H1 (cell line): ENCODE measurements around the gene COL4A2. TPM values are rescaled to one million over a fixed set of nuclear protein-coding genes. Genes with fewer than 3 reads are reported as not detected.
A peak's percentile ranks its signal among the peaks of the same experiment; 100 is the strongest.

Source experiments
- CTCF ChIA-PET: fragments of 300-600 bp; sonication (Branson Sonifier 250); formaldehyde crosslinking; loops from one replicate; lab custom pipeline; 2021; ENCODE audit not compliant: partially characterized antibody; lab: Charles Lee
- POLR2A ChIA-PET: fragments of 300-600 bp; sonication (Branson Sonifier 250); formaldehyde crosslinking; loops from one replicate; lab custom pipeline; 2021; ENCODE audit warnings: inconsistent platforms; ENCODE audit not compliant: partially characterized antibody; lab: Charles Lee
- DNase-seq, 2 experiments: peaks; one replicate each; pipeline versions ENCODE4 v3.0.0 to v3.0.0-alpha.2; 2010 to 2022; ENCODE audit warnings: low spot score in 2 of 2, low read depth in 1 of 2, mixed read lengths in 1 of 2
- FAIRE-seq: peaks from 2 replicates; lab custom pipeline; 2011; peaks lifted over from hg19 to GRCh38; lab: Jason Lieb, UNC
- H2AFZ ChIP-seq: 2 replicates; pipeline ENCODE4 v1.8.1; 2012; ENCODE audit warnings: low read length, inconsistent platforms
- H2AK5ac ChIP-seq: 2 replicates; pipeline ENCODE4 v1.6.1; 2013; ENCODE audit warnings: low read depth, low read length
- H2BK120ac ChIP-seq: replicated peaks from 2 replicates; pipeline ENCODE3; 2013; ENCODE audit warnings: low read depth, low read length, inconsistent platforms
- H2BK12ac ChIP-seq: 2 replicates; pipeline ENCODE4 v1.6.1; 2013; ENCODE audit warnings: low read depth, low read length
- H2BK15ac ChIP-seq: 2 replicates; pipeline ENCODE4 v1.6.1; 2013; ENCODE audit warnings: low read length
- H2BK20ac ChIP-seq: 2 replicates; pipeline ENCODE4 v1.6.1; 2013; ENCODE audit warnings: low read length
- H2BK5ac ChIP-seq: 2 replicates; pipeline ENCODE4 v1.6.1; 2013; ENCODE audit warnings: low read depth, low read length
- H3K14ac ChIP-seq: 2 replicates; pipeline ENCODE4 v1.6.1; 2013; ENCODE audit warnings: inconsistent platforms; ENCODE audit not compliant: insufficient read length
- H3K18ac ChIP-seq: 2 replicates; pipeline ENCODE4 v1.6.1; 2013; ENCODE audit warnings: low read length; ENCODE audit errors: extremely low read depth
- H3K23ac ChIP-seq: 2 replicates; pipeline ENCODE4 v1.6.1; 2013; ENCODE audit warnings: inconsistent platforms; ENCODE audit not compliant: insufficient read length
- H3K23me2 ChIP-seq: 2 replicates; pipeline ENCODE4 v1.6.1; 2013; ENCODE audit warnings: low read depth, low read length
- H3K27ac ChIP-seq: 2 replicates; pipeline ENCODE4 v1.6.1; 2011; ENCODE audit warnings: low read depth, low read length, inconsistent platforms
- H3K27me3 ChIP-seq, 4 experiments: replicated peaks in 1 of 4; 1 replicate in 1 of 4; 2 replicates in 3 of 4; pipeline versions ENCODE4 v1.6.1 to v1.8.1; 2011 to 2013; ENCODE audit warnings: low read length in 3 of 4, mild to moderate bottlenecking in 3 of 4, inconsistent platforms in 2 of 4, mixed read lengths in 2 of 4, moderate library complexity in 1 of 4; ENCODE audit not compliant: control insufficient read depth in 3 of 4, insufficient read depth in 3 of 4; ENCODE audit errors: extremely low read depth in 1 of 4
- H3K36me3 ChIP-seq, 4 experiments: 2 replicates each; pipeline versions ENCODE4 v1.6.1 to v1.8.1; 2011 to 2013; ENCODE audit warnings: mild to moderate bottlenecking in 4 of 4, low read length in 3 of 4, moderate library complexity in 2 of 4, control low read depth in 1 of 4, inconsistent platforms in 1 of 4; ENCODE audit not compliant: insufficient read depth in 4 of 4, control insufficient read depth in 2 of 4
- H3K4ac ChIP-seq: replicated peaks from 2 replicates; pipeline ENCODE3; 2013; ENCODE audit warnings: low read length, low read depth, mixed read lengths, inconsistent platforms; ENCODE audit not compliant: insufficient read length
- H3K4me1 ChIP-seq, 4 experiments: replicated peaks in 1 of 4; 1 replicate in 1 of 4; 2 replicates in 3 of 4; pipeline versions ENCODE4 v1.6.1 to v1.8.1; 2011 to 2013; ENCODE audit warnings: low read length in 3 of 4, inconsistent platforms in 2 of 4, mixed read lengths in 1 of 4; ENCODE audit not compliant: insufficient read depth in 4 of 4, control insufficient read depth in 3 of 4
- H3K4me2 ChIP-seq, 2 experiments: 2 replicates each; pipeline versions ENCODE4 v1.6.1 to v1.8.1; 2011 to 2013; ENCODE audit warnings: low read depth in 2 of 2, low read length in 2 of 2, control low read depth in 1 of 2, inconsistent platforms in 1 of 2, mild to moderate bottlenecking in 1 of 2; ENCODE audit not compliant: insufficient read depth in 1 of 2
- H3K4me3 ChIP-seq, 4 experiments: fragments of 200-600, 300-600 bp in 1 of 4; sonication (generic), shearing (Covaris generic), sonication (Bioruptor Twin) in 1 of 4; 2 replicates each; pipeline versions ENCODE4 v1.5.1 to v1.8.1; 2011 to 2016; ENCODE audit warnings: low read length in 4 of 4, low read depth in 3 of 4, control low read depth in 2 of 4, inconsistent platforms in 2 of 4, mild to moderate bottlenecking in 2 of 4, mixed read lengths in 1 of 4, moderate library complexity in 1 of 4; ENCODE audit not compliant: insufficient read depth in 2 of 4; ENCODE audit errors: extremely low read depth in 1 of 4
- H3K56ac ChIP-seq: replicated peaks from 2 replicates; pipeline ENCODE3; 2013; ENCODE audit warnings: low read depth, mild to moderate bottlenecking, mixed read lengths, low read length, inconsistent platforms; ENCODE audit not compliant: insufficient read length
- H3K79me1 ChIP-seq: 2 replicates; pipeline ENCODE4 v1.6.1; 2013; ENCODE audit warnings: low read depth, low read length, control low read depth
- H3K79me2 ChIP-seq, 2 experiments: 2 replicates each; pipeline versions ENCODE4 v1.6.1 to v1.8.1; 2012 to 2013; ENCODE audit warnings: low read length in 2 of 2, mild to moderate bottlenecking in 2 of 2, inconsistent platforms in 1 of 2; ENCODE audit not compliant: insufficient read depth in 2 of 2, control insufficient read depth in 1 of 2
- H3K9ac ChIP-seq, 4 experiments: replicated peaks in 1 of 4; 1 replicate in 1 of 4; 2 replicates in 3 of 4; pipeline versions ENCODE4 v1.6.1 to v1.8.1; 2011 to 2013; ENCODE audit warnings: low read depth in 3 of 4, low read length in 3 of 4, control low read depth in 2 of 4, mild to moderate bottlenecking in 2 of 4, moderate library complexity in 2 of 4, inconsistent platforms in 1 of 4; ENCODE audit errors: extremely low read depth in 1 of 4
- H3K9me3 ChIP-seq, 2 experiments: 2 replicates each; pipeline versions ENCODE4 v1.6.1 to v1.8.1; 2012 to 2013; ENCODE audit warnings: mild to moderate bottlenecking in 2 of 2, moderate library complexity in 2 of 2, control low read depth in 1 of 2, inconsistent platforms in 1 of 2, low read depth in 1 of 2, low read length in 1 of 2, mixed read lengths in 1 of 2; ENCODE audit not compliant: insufficient read depth in 2 of 2
- H4K20me1 ChIP-seq, 2 experiments: replicated peaks in 1 of 2; 2 replicates each; pipeline versions ENCODE3 to v1.8.1; 2011 to 2013; ENCODE audit warnings: inconsistent platforms in 2 of 2, low read length in 2 of 2, mild to moderate bottlenecking in 1 of 2; ENCODE audit not compliant: insufficient read depth in 2 of 2, control insufficient read depth in 1 of 2
- H4K5ac ChIP-seq: 2 replicates; pipeline ENCODE4 v1.6.1; 2013; ENCODE audit warnings: low read length, low read depth, mixed read lengths, inconsistent platforms; ENCODE audit not compliant: insufficient read length
- H4K8ac ChIP-seq: 2 replicates; pipeline ENCODE4 v1.8.0; 2013; ENCODE audit warnings: mild to moderate bottlenecking, moderate library complexity, low read length, inconsistent platforms; ENCODE audit not compliant: insufficient read depth; ENCODE audit errors: extremely low read depth
- H4K91ac ChIP-seq: replicated peaks from 2 replicates; pipeline ENCODE3; 2013; ENCODE audit warnings: low read length, mixed read lengths, inconsistent platforms; ENCODE audit not compliant: insufficient read length
- BACH1 ChIP-seq: IDR thresholded peaks from 2 replicates; pipeline ENCODE4 v1.6.1; 2012; ENCODE audit warnings: low read length, improper control_type of control experiment
- BRCA1 ChIP-seq: IDR thresholded peaks from 2 replicates; pipeline ENCODE4 v1.6.1; 2012; ENCODE audit warnings: low read depth, low read length, improper control_type of control experiment
- CBX8 ChIP-seq: fragments of 300-800, 300-1000 bp; sonication (generic); IDR thresholded peaks from 2 replicates; pipeline ENCODE4 v1.7.1; 2016; ENCODE audit warnings: low read depth, low read length, borderline replicate concordance
- FOSL1 ChIP-seq: IDR thresholded peaks from 2 replicates; pipeline ENCODE4 v1.6.1; 2011; ENCODE audit warnings: mild to moderate bottlenecking, low read depth, low read length, moderate library complexity; ENCODE audit not compliant: insufficient read depth
- NANOG ChIP-seq: IDR thresholded peaks from 2 replicates; pipeline ENCODE4 v1.6.1; 2011; ENCODE audit warnings: low read length, low read depth, mild to moderate bottlenecking, inconsistent platforms; ENCODE audit not compliant: insufficient read depth, poor library complexity, severe bottlenecking
- POU5F1 ChIP-seq: IDR thresholded peaks from 2 replicates; pipeline ENCODE4 v1.6.1; 2011; ENCODE audit warnings: low read depth, mild to moderate bottlenecking, low read length, moderate library complexity
- RAD21 ChIP-seq, 2 experiments: IDR thresholded peaks in 1 of 2; conservative IDR thresholded peaks in 1 of 2; 2 replicates each; pipeline ENCODE4 v1.6.1; 2011; ENCODE audit warnings: low read depth in 2 of 2, low read length in 2 of 2, improper control_type of control experiment in 1 of 2, inconsistent platforms in 1 of 2, mild to moderate bottlenecking in 1 of 2, moderate library complexity in 1 of 2
- RFX5 ChIP-seq: IDR thresholded peaks from 2 replicates; pipeline ENCODE4 v1.6.1; 2011; ENCODE audit warnings: low read depth, low read length, improper control_type of control experiment, borderline replicate concordance
- SP1 ChIP-seq: IDR thresholded peaks from 2 replicates; pipeline ENCODE4 v1.6.1; 2011; ENCODE audit warnings: low read depth, low read length
- SP4 ChIP-seq: IDR thresholded peaks from 2 replicates; pipeline ENCODE4 v1.6.1; 2012; ENCODE audit warnings: low read length, inconsistent platforms
- TEAD4 ChIP-seq: IDR thresholded peaks from 2 replicates; pipeline ENCODE4 v1.6.1; 2012; ENCODE audit warnings: low read depth, low read length, inconsistent platforms, mixed read lengths
- WGBS, 2 experiments: shearing (Covaris generic) in 1 of 2; methylation state at CpG; one replicate each; pipeline versions ENCODE4 v1.1.6 to v1.1.7; 2013 to 2015; ENCODE audit warnings: low lambda C conversion rate in 2 of 2, mixed read lengths in 2 of 2, inconsistent platforms in 1 of 2, low coverage in 1 of 2, missing lambda C conversion rate in 1 of 2; ENCODE audit not compliant: insufficient replicate concordance in 2 of 2, insufficient coverage in 1 of 2, insufficient read length in 1 of 2; ENCODE audit errors: extremely low coverage in 1 of 2, missing lambda C conversion rate in 1 of 2; 5-methylcytosine and 5-hydroxymethylcytosine counted together
- polyA plus RNA-seq, 7 experiments: library from polyadenylated mRNA; depleted of rRNA in 3 of 7; stranded (reverse) in 5 of 7; unstranded in 2 of 7; fragments of >200 nt in 5 of 7; fragments of 200-250 nt in 2 of 7; gene quantifications; 1 replicate in 5 of 7; 2 replicates in 1 of 7; 4 replicates in 1 of 7; pipeline versions ENCODE4 v1.2.1 to v1.2.3, GENCODE V29; 2011 to 2013; ENCODE audit warnings: missing spikeins in 2 of 7, mixed read lengths in 2 of 7
- total RNA-seq: library from RNA; stranded (reverse); fragmentation: NEBNext Ultra II Directional; extraction: Animal tissue kit (Norgen Biotek cat#: 25700); gene quantifications from 2 replicates; pipeline ENCODE4 v1.2.1, GENCODE V29; 2021
- TF ChIP-seq, protein P1 (sequence below): IDR thresholded peaks from 2 replicates; pipeline ENCODE4 v1.6.1; 2011; ENCODE audit warnings: low read depth, mild to moderate bottlenecking, low read length; ENCODE audit not compliant: insufficient read depth

COL4A2 gene
- total and polyA plus RNA-seq, 2 of the 8 experiments (the other 6 are each of a cell fraction or from before 2014, with no cell fraction given), result 80.4 to 87.3 TPM

- Histone ChIP-seq H4K20me1 (peaks cover 0 to 2% of the 10 kb centered on the region in 2 experiments), H3K4me1 (peaks cover 0 to 5% (median 1%) of the 10 kb centered on the region in 4 experiments; a peak in 4 of 7 replicates), H3K9ac (no peak overlapping the region), H4K8ac (no peak overlapping the region), H2BK5ac (no peak overlapping the region), H3K36me3 (peaks cover 0 to 4% (median 0%) of the 10 kb centered on the region in 4 experiments; a peak in 3 of 8 replicates), H3K79me1 (no peaks in the 10 kb centered on the region), H3K4ac (no peak overlapping the region), H3K79me2 (no peaks in the 10 kb centered on the region), H3K9me3 (no peaks in the 10 kb centered on the region), H3K4me2 (no peak overlapping the region), H2BK20ac (no peak overlapping the region), H2BK15ac (no peak overlapping the region), H4K91ac (no peak overlapping the region), H3K4me3 (no peak overlapping the region), H3K27ac (peak overlapping the region; percentile 22; the same call in 1 of the 2 replicates), H3K14ac (no peak overlapping the region), H2AK5ac (0 out of 2 replicates have a peak overlapping the region, but pooled peaks have one; percentile 9), H2BK12ac (peak overlapping the region; percentile 23; the same call in 1 of the 2 replicates), H3K23me2 (no peaks in the 10 kb centered on the region), H3K23ac (no peak overlapping the region), H2AFZ (no peak overlapping the region), H3K18ac (no peak overlapping the region), H4K5ac (no peak overlapping the region), H3K56ac (no peak overlapping the region), H3K27me3 (no peaks in the 10 kb centered on the region), H2BK120ac (no peak overlapping the region)
- ChIA-PET CTCF (interaction anchor here (0.7 to 2.3 kb wide), 55 partner anchors 9 to 594 kb away, joined by 3 to 19 read pairs (median 4); no protein-coding TSS in a partner anchor), POLR2A (interaction anchor here (1.0 to 1.6 kb wide), 3 partner anchors 12 to 31 kb away, joined by 3 to 9 read pairs (median 4); no protein-coding TSS in a partner anchor)
- WGBS, 2 experiments, result 74% methylated on average over 10 of the region's 10 CpGs; no CpG with 5 or more reads in 1 of the 2 experiments
- no peak for DNase-seq
- TF ChIP-seq BACH1 (no peak), NANOG (no peak), SP4 (no peak), POU5F1 (no peak), CBX8 (no peak), FOSL1 (no peak), RFX5 (no peak), RAD21 (IDR thresholded peaks at IDR 0.05 in 1 of 2, conservative IDR thresholded peaks at IDR 0.05 in 1 of 2; ENCODE audit: low read depth in 2 of 2, low read length in 2 of 2) (no peak), TEAD4 (no peak), BRCA1 (no peak), SP1 (no peak)
- TF ChIP-seq, protein P1, sequence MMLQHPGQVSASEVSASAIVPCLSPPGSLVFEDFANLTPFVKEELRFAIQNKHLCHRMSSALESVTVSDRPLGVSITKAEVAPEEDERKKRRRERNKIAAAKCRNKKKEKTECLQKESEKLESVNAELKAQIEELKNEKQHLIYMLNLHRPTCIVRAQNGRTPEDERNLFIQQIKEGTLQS, result no peak
- no peak for FAIRE-seq
These were observed 148.4 kb downstream of the COL4A2 start for GRCh38 chr13:110455444-110455843.
